Natural killer cell (primary cell): Measurements from ENCODE around the gene WDR3. TPM values are rescaled to one million over a fixed set of nuclear protein-coding genes. Genes with fewer than 3 reads are reported as not detected.

ENCODE experiments used
- total RNA-seq, 4 donors: library from RNA; stranded (reverse); fragments of 120-200 nt in 1 of 4; gene quantifications; one replicate each; pipeline versions ENCODE4 v1.2.3 to v1.2.4, GENCODE V29; 2013 to 2022

Gene WDR3
- total RNA-seq, 3 donors from 2014 or later (not counting 1 experiment from before 2014, with no cell fraction given): 7.2 to 13.0 (median 8.3) TPM

Other genes with a start within 250 kb of the WDR3 start
- 10 to 100 TPM; 25.4 to 34.7 (median 27.7) TPM for gene GDAP2, start 118 bp upstream of the WDR3 start, total RNA-seq